T-cell (primary cell): ENCODE results near the gene F2. TPM values are rescaled to one million over a fixed set of nuclear protein-coding genes. Genes with fewer than 3 reads are reported as not detected.

Experiments
- ATAC-seq, 4 experiments: fragments of 200-7000 bp in 3 of 4; fragments of 150-1000 bp in 1 of 4; cut with Tn5 transposase; replicated peaks in 1 of 4; 1 replicate in 3 of 4; 2 replicates in 1 of 4; pipeline ENCODE4 v1.10.0; 2021; ENCODE audit warnings: moderate library complexity in 3 of 4, mild to moderate bottlenecking in 2 of 4, moderate number of reproducible peaks in 1 of 4
- CTCF ChIA-PET, 2 donors: fragments of 300-600 bp; sonication (Branson Sonifier 250); formaldehyde crosslinking; loops; one replicate each; lab custom pipeline; 2022; ENCODE audit warnings: antibody characterized with exemption in 2 of 2; lab: Charles Lee
- POLR2A ChIA-PET, 2 donors: fragments of 300-600 bp; sonication (Branson Sonifier 250); formaldehyde crosslinking; loops; one replicate each; lab custom pipeline; 2022; ENCODE audit warnings: antibody characterized with exemption in 2 of 2; lab: Charles Lee
- DNase-seq, 35 experiments: peaks; one replicate each; pipeline versions ENCODE4 v3.0.0 to v3.0.0-alpha.2; 2013 to 2023
- H3K27ac ChIP-seq: one replicate; pipeline ENCODE4 v1.5.1; 2013; ENCODE audit warnings: low read length
- H3K27me3 ChIP-seq, 2 experiments: replicated peaks in 1 of 2; 1 replicate in 1 of 2; 2 replicates in 1 of 2; pipeline versions ENCODE4 v1.6.1 to v1.7.0; 2013; ENCODE audit warnings: low read length in 1 of 2, mixed read lengths in 1 of 2; ENCODE audit not compliant: control insufficient read depth in 2 of 2, insufficient read depth in 2 of 2; ENCODE audit errors: extremely low read depth in 1 of 2
- H3K36me3 ChIP-seq, 2 donors: 1 replicate in 1 of 2; 2 replicates in 1 of 2; pipeline versions ENCODE4 v1.6.1 to v1.7.0; 2013; ENCODE audit warnings: low read length in 1 of 2; ENCODE audit not compliant: control insufficient read depth in 2 of 2, insufficient read depth in 1 of 2; ENCODE audit errors: extremely low read depth in 1 of 2
- H3K4me1 ChIP-seq, 2 experiments: 1 replicate in 1 of 2; 2 replicates in 1 of 2; pipeline versions ENCODE4 v1.6.1 to v1.7.0; 2013; ENCODE audit warnings: low read length in 2 of 2, mixed read lengths in 1 of 2; ENCODE audit not compliant: insufficient read depth in 2 of 2, control insufficient read depth in 1 of 2; ENCODE audit errors: extremely low read depth in 1 of 2
- H3K4me3 ChIP-seq, 2 donors: 1 replicate in 1 of 2; 2 replicates in 1 of 2; pipeline versions ENCODE4 v1.5.1 to v1.7.0; 2013; ENCODE audit warnings: mild to moderate bottlenecking in 2 of 2, low read length in 1 of 2, moderate library complexity in 1 of 2; ENCODE audit not compliant: control insufficient read depth in 1 of 2; ENCODE audit errors: extremely low read depth in 1 of 2
- H3K9me3 ChIP-seq: 2 replicates; pipeline ENCODE4 v1.7.0; 2013
- H3K27ac Mint-ChIP-seq, 2 donors: one replicate each; pipeline ENCODE4 v1.8.0; 2020 to 2021; ENCODE audit warnings: mild to moderate bottlenecking in 2 of 2, mixed read lengths in 2 of 2
- H3K27me3 Mint-ChIP-seq, 2 donors: one replicate each; pipeline ENCODE4 v1.8.0; 2021 to 2022; ENCODE audit warnings: mixed read lengths in 2 of 2
- H3K36me3 Mint-ChIP-seq: one replicate; pipeline ENCODE4 v1.8.0; 2021; ENCODE audit warnings: mixed read lengths
- H3K4me1 Mint-ChIP-seq, 3 donors: one replicate each; pipeline ENCODE4 v1.8.0; 2020 to 2022; ENCODE audit warnings: mixed read lengths in 3 of 3, mild to moderate bottlenecking in 1 of 3
- H3K4me3 Mint-ChIP-seq, 3 donors: one replicate each; pipeline ENCODE4 v1.8.0; 2020 to 2022; ENCODE audit warnings: mild to moderate bottlenecking in 3 of 3, mixed read lengths in 3 of 3, moderate library complexity in 3 of 3
- H3K9me3 Mint-ChIP-seq, 3 donors: one replicate each; pipeline ENCODE4 v1.8.0; 2020 to 2022; ENCODE audit warnings: mixed read lengths in 3 of 3
- WGBS: methylation state at CpG from one replicate; pipeline ENCODE4 v1.1.5; 2013; ENCODE audit warnings: missing lambda C conversion rate; ENCODE audit not compliant: insufficient coverage; 5-methylcytosine and 5-hydroxymethylcytosine counted together
- total RNA-seq, 35 experiments: library from RNA in 6 of 35; stranded (reverse) in 6 of 35; fragments of 120-200 nt in 1 of 35; gene quantifications; one replicate each; pipeline versions ENCODE4 v1.2.1 to v1.2.4 and lab custom pipeline; 2013 to 2026

F2 gene
- total RNA-seq, 5 donors from 2014 or later (not counting 1 experiment from before 2014, with no cell fraction given), result 0.26 to 0.85 (median 0.57) TPM; not detected in 1

GRCh38 chr11:46673713-46674462 is 45.1 kb upstream of the F2 start:
- ChIA-PET CTCF (interaction anchor here in 1 of 2 donors (1.3 kb wide), 1 partner anchor 10 kb away, joined by 3 read pairs; no protein-coding TSS in a partner anchor), POLR2A (interaction anchor here in 1 of 2 donors (0.6 to 1.2 kb wide), 2 partner anchors 40 to 58 kb away, joined by 3 to 6 read pairs; no protein-coding TSS in a partner anchor)
- H3K27ac ChIP-seq, result peak overlapping the region; percentile 80
- peak overlapping the region in 1 of 3 donors; percentile 70 for H3K4me3 Mint-ChIP-seq
- 95% methylated on average over 4 of the region's 6 CpGs for WGBS
- H3K36me3 ChIP-seq, result peaks cover 3 to 45% of the 10 kb centered on the region in 2 donors
- H3K9me3 Mint-ChIP-seq, result no peaks in the 10 kb centered on the region
- ATAC-seq, result no peak
- H3K4me3 ChIP-seq, result no peak overlapping the region
- no peak for DNase-seq
- H3K36me3 Mint-ChIP-seq, result peaks cover 41% of the 10 kb centered on the region
- H3K9me3 ChIP-seq, result no peaks in the 10 kb centered on the region
- no peaks in the 10 kb centered on the region for H3K27me3 Mint-ChIP-seq
- no peaks in the 10 kb centered on the region for H3K27me3 ChIP-seq
- H3K27ac Mint-ChIP-seq, result peak overlapping the region; percentile 96 to 97
- H3K4me1 ChIP-seq, result peaks cover 64 to 88% of the 10 kb centered on the region in 2 experiments
- peaks cover 82 to 87% (median 84%) of the 10 kb centered on the region in 3 donors for H3K4me1 Mint-ChIP-seq

DNA sequence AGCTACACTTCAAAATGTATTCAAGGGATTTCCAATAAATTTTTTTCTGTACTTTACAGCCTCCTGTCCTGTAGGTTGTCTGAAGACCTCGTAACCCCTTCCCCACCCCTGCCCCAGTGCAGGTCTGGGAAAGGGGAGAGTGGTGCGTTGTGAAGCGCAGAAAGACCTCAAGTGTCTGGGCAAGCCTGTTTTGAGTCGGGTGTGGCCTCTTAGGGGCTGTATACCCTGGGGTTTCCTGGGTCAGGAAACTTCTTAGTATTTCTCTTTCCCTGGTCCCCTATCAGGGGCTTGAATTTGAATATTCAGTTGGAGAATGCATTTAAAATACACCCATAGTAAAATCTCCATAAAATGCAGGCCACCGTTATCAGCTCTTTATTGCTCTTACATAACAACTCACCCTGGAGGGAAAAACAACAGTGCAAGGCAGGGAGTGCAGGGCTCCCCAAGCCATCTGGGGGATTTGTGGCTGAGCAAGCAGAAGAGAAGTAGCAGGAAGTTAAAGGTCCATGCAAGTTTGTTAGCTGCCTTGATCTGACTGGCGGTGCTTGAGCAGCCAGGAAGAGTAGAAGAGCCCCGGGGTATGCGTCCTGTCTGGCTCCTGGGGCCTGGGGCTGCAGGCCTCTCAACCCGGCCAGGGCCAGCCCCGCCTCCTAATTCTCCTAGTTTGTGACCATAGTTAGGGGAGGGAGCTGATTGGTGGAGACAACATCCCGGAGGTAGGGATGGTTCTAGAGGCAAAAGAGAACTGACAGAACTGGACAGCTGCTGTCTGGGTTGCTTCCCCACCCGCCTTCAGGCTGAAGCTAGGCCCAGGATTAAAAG is 44.3 kb upstream of the F2 start:
- Histone ChIP-seq H3K4me1 (peaks cover 60 to 83% of the 10 kb centered on the region in 2 experiments), H3K27me3 (no peaks in the 10 kb centered on the region), H3K4me3 (peak overlapping the region in 1 of 2 donors; percentile 29), H3K36me3 (peaks cover 5 to 45% of the 10 kb centered on the region in 2 donors), H3K9me3 (no peaks in the 10 kb centered on the region), H3K27ac (peak overlapping the region; percentile 80)
- peak in 28 of 35 experiments; percentile 5 to 52 (median 22) for DNase-seq
- no peaks in the 10 kb centered on the region for H3K27me3 Mint-ChIP-seq
- H3K4me3 Mint-ChIP-seq, result peak overlapping the region in 1 of 3 donors; percentile 67
- ATAC-seq, result peak; percentile 36 to 61 (median 55)
- no peaks in the 10 kb centered on the region for H3K9me3 Mint-ChIP-seq
- H3K27ac Mint-ChIP-seq, result peak overlapping the region; percentile 96 to 97
- POLR2A ChIA-PET, result interaction anchor here in 1 of 2 donors (0.6 to 1.2 kb wide), 2 partner anchors 41 to 59 kb away, joined by 3 to 6 read pairs; no protein-coding TSS in a partner anchor
- WGBS, result 39% methylated on average over 7 of the region's 12 CpGs
- CTCF ChIA-PET, result interaction anchor here (0.6 to 1.3 kb wide), 3 partner anchors 9 to 83 kb away, joined by 3 to 4 read pairs (median 3); no protein-coding TSS in a partner anchor
- peaks cover 74 to 81% (median 78%) of the 10 kb centered on the region in 3 donors for H3K4me1 Mint-ChIP-seq
- peaks cover 38% of the 10 kb centered on the region for H3K36me3 Mint-ChIP-seq

DNA sequence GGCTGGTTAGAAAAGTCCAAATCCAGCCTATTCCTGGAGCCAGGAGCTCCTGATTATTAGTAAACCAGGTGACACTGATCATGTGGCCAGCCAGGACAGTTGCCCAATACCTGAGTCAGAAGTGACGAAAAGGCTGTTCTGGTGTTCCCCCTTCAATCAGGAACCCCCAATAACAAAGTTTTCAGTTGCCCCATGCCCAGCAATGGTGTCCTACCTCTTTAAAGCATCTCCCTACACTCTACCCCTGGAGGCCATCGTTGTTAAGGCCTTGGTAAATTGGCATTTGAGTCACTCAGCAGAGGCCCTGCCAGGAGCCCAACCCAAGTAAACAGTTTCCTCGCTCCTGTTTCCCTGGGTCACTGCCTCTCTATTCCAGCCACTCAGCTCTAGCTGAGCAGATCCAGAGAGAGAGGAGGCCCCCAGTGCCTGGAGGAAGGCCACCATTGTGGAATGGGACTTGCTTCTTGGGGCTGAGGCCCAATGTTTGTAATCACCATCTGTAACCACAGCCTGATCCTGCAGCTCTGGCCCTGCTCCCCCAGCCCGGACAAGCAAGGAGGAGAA is 43.6 kb upstream of the F2 start:
- Mint-ChIP-seq H3K9me3 (no peaks in the 10 kb centered on the region), H3K4me1 (peaks cover 67 to 75% (median 73%) of the 10 kb centered on the region in 3 donors), H3K4me3 (peak overlapping the region in 1 of 3 donors; percentile 67), H3K27ac (peak overlapping the region; percentile 96 to 97), H3K36me3 (peaks cover 36% of the 10 kb centered on the region), H3K27me3 (no peaks in the 10 kb centered on the region)
- no peaks in the 10 kb centered on the region for H3K9me3 ChIP-seq
- peak overlapping the region in 1 of 2 donors; percentile 29 for H3K4me3 ChIP-seq
- CTCF ChIA-PET, result interaction anchor here (0.7 to 1.3 kb wide), 2 partner anchors 9 to 48 kb away, joined by 3 read pairs; no protein-coding TSS in a partner anchor
- H3K36me3 ChIP-seq, result peaks cover 10 to 50% of the 10 kb centered on the region in 2 donors
- DNase-seq (no peak), ATAC-seq (no peak)
- WGBS, result 88% methylated on average over 3 of the region's 4 CpGs
- no peaks in the 10 kb centered on the region for H3K27me3 ChIP-seq
- H3K27ac ChIP-seq, result peak overlapping the region; percentile 80
- H3K4me1 ChIP-seq, result peaks cover 56 to 76% of the 10 kb centered on the region in 2 experiments
- POLR2A ChIA-PET, result interaction anchor here in 1 of 2 donors (1.2 kb wide), 1 partner anchor 41 kb away, joined by 6 read pairs; no protein-coding TSS in a partner anchor

GRCh38 chr11:46675949-46676348 is 43.1 kb upstream of the F2 start:
- peaks cover 52 to 71% of the 10 kb centered on the region in 2 experiments for H3K4me1 ChIP-seq
- Mint-ChIP-seq H3K9me3 (no peaks in the 10 kb centered on the region), H3K27me3 (no peaks in the 10 kb centered on the region), H3K4me3 (peak overlapping the region in 1 of 3 donors; percentile 67), H3K27ac (peak overlapping the region; percentile 96 to 97), H3K4me1 (peaks cover 61 to 69% (median 68%) of the 10 kb centered on the region in 3 donors), H3K36me3 (peaks cover 38% of the 10 kb centered on the region)
- H3K36me3 ChIP-seq, result peaks cover 13 to 55% of the 10 kb centered on the region in 2 donors
- H3K27ac ChIP-seq, result peak overlapping the region; percentile 80
- ATAC-seq, result no peak
- CTCF ChIA-PET, result interaction anchor here in 1 of 2 donors (0.7 kb wide), 1 partner anchor 120 kb away, joined by 4 read pairs; no protein-coding TSS in a partner anchor
- DNase-seq, result no peak
- no peaks in the 10 kb centered on the region for H3K9me3 ChIP-seq
- H3K4me3 ChIP-seq, result no peak overlapping the region
- WGBS, result no CpG with 5 or more reads among the region's 7 CpGs
- no peaks in the 10 kb centered on the region for H3K27me3 ChIP-seq
- POLR2A ChIA-PET, result no interaction called here

DNA sequence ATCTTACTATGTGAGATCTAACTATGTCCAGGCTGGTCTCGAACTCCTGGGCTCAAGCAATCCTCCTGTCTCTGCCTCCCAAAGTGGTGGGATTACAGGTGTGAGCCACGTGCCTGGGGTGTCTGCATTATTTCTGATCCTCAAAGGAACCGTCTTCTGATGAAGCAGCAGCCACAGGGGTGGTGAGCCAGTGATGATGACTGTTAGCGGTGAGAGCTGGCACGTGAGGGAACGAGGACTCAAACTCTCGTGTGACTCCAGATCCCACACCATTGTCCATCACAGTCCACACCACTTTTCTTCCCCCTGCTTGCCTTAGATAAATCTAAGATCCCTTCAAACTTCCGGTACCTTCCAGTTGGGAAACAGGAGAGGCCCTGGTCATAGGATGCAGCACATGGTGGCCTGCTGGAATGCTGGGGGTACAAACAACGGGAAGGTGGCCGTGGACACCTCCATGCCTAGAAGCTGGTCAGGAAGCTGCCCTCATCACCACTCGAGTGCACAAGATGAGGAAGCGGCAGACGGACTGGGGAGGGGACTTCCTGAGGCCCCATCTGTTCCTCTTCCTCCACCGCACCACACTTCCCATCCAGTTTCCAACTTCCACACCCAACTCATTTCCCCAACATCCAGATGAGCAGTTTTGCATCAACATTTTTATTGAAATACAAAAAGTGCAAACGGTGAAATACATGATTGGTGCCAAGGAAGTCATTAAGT is 42.4 kb upstream of the F2 start:
- no peaks in the 10 kb centered on the region for H3K27me3 ChIP-seq
- no peaks in the 10 kb centered on the region for H3K9me3 Mint-ChIP-seq
- DNase-seq, result peak in 1 of 35 experiments; percentile 26
- WGBS, result 68% methylated on average over 8 of the region's 15 CpGs
- no peaks in the 10 kb centered on the region for H3K27me3 Mint-ChIP-seq
- ChIA-PET CTCF (interaction anchor here in 1 of 2 donors (0.7 kb wide), 1 partner anchor 120 kb away, joined by 4 read pairs; no protein-coding TSS in a partner anchor), POLR2A (no interaction called here)
- no peaks in the 10 kb centered on the region for H3K9me3 ChIP-seq
- peaks cover 50 to 64% of the 10 kb centered on the region in 2 experiments for H3K4me1 ChIP-seq
- H3K4me3 ChIP-seq, result no peak overlapping the region
- peak overlapping the region; percentile 40 to 72 for H3K27ac Mint-ChIP-seq
- peaks cover 55 to 63% (median 61%) of the 10 kb centered on the region in 3 donors for H3K4me1 Mint-ChIP-seq
- peak overlapping the region in 1 of 3 donors; percentile 13 for H3K4me3 Mint-ChIP-seq
- peaks cover 37% of the 10 kb centered on the region for H3K36me3 Mint-ChIP-seq
- no peak overlapping the region for H3K27ac ChIP-seq
- H3K36me3 ChIP-seq, result peaks cover 16 to 62% of the 10 kb centered on the region in 2 donors
- ATAC-seq, result no peak
